NCI-H2227 (cell line): ENCODE measurements around the gene TAOK3.
"Not testable (repeated sequence)": the region's sequence is repeated elsewhere in the genome, so short reads cannot be mapped to it uniquely, and the experiment has no call there.

ENCODE experiments used
- DNase-seq: peaks from one replicate; lab custom pipeline; 2025; ENCODE audit not compliant: unreplicated experiment; lab: John Stamatoyannopoulos, UW

TAOK3 gene

GRCh38 chr12:118372541-118373495 is at the start of gene TAOK3:
Gene TAOK3, minus strand, starts transcription at chr12:118372907. Its CDS starts 117,340 bp downstream, at chr12:118255567.
- DNase-seq, result peak; percentile 98

- no peak for DNase-seq
These were observed 48.0 kb upstream of the TAOK3 start for GRCh38 chr12:118420673-118421072.

DNA sequence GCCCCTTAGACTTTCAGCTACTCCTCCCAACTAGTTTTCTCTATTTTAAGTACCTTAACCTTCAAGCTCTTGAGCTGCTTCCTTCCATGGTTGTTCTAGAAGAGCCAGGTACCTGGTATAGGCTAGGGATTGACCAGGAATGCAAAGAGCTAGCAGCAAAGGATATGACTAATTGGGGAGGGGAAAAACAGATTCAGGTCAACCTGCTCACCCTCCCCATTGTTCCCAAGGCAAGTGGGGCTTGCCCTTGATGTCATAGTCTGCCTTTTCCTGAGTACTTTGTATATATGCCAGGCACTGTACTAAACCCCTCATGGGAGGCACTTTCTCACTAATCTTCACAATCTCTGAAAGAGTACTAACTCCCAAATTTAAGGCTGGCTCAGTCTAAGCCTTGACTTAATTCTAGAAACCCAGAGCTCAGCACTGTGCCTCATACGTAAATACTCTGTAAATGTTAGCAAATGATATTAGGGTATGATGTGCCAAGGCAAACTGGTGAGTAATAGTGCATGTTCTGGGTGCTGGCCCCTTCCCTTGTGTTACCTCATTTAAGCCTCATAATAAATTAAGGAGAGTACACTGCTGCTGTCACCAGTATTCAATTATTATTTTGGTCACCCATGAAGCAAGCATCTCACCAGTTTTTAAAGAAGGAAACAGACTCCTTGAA is 45.8 kb upstream of the TAOK3 start:
- no peak for DNase-seq

DNA sequence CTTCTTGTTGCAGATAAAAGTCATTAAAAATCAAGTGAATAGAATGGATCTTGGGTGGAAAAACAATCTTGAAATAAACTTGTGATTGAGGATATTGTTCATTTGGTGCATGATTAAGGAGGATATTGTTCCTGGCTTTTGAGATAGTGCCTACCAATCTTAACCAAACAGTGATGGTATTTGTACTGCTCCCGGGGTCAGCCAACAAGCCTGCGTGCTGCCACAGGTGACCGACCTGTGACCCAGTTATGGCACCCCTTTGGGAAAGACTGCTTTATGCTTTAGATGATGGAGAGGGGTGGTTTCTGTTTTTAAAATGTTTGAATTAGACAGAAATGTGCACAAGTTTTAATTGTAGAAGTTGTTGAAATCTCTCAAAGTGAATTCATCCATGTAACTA is 45.2 kb upstream of the TAOK3 start:
- no peak for DNase-seq

- no peak for DNase-seq
These were observed 37.1 kb upstream of the TAOK3 start for GRCh38 chr12:118409834-118410233.

- DNase-seq, result not testable (repeated sequence)
These were observed 35.5 kb upstream of the TAOK3 start for GRCh38 chr12:118408241-118408640.

- DNase-seq, result peak; percentile 81
These were observed 32.3 kb upstream of the TAOK3 start for GRCh38 chr12:118404876-118405521.

GRCh38 chr12:118402251-118402650 is 29.5 kb upstream of the TAOK3 start:
- no peak for DNase-seq

DNA sequence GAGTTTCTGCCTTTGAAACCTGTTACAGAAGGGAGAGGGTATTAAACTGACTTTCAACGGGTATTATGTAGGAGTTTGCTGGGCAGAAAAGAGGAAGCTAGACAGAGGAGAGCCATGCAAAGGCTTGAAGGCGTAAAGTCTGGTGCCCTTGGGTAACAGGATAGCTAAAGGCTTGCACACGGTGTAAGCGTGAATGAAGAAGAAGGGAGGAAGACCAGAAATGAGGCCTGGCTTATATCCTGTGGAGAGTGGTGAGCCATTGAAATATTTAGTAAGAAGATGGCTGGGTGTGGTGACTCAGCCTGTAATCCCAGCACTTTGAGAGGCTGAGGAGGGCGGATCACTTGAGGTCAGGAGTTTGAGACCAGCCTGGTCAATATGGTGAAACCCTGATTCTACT is 26.2 kb upstream of the TAOK3 start:
- DNase-seq, result no peak

DNA sequence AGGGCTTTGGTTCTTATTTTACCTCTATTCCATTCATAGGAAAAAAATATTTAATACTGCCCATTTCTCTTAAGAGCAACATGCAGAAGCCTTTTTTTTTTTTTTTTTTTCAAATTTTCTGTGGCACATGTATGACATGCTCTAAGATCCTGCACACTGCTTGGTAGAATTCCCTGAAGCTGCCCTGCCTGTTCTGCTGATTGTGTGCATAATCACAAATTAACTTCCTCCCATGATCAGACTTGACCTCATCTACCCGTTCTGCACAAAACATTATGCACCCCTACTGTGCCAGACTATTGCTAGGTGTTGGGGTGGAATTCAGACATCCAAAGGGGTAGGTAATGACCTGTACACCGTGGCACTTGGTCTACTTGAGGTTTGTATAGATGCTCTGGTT is 25.8 kb upstream of the TAOK3 start:
- no peak for DNase-seq

GRCh38 chr12:118397708-118398440 is 25.2 kb upstream of the TAOK3 start:
- no peak for DNase-seq

GRCh38 chr12:118391836-118392235 is 19.1 kb upstream of the TAOK3 start:
- no peak for DNase-seq

DNA sequence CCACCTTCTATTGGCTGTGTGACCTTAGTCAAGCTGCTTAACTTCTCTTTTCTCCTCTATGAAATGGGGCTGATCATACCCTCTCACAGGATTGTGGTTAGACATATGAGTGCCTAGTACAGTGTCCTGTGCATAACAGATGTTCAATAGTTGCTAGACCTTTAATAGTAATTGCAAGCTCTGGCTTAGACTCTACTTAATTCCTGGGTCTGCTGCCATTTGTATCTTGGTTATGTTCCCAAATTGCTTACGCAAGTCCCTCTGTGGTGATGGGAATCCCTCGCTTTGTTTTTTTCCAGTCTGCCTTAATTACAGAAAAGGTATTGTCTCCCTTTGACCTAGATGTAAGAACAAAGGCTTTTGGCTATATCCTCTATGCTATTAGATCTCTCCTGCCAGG is 18.7 kb upstream of the TAOK3 start:
- no peak for DNase-seq

DNA sequence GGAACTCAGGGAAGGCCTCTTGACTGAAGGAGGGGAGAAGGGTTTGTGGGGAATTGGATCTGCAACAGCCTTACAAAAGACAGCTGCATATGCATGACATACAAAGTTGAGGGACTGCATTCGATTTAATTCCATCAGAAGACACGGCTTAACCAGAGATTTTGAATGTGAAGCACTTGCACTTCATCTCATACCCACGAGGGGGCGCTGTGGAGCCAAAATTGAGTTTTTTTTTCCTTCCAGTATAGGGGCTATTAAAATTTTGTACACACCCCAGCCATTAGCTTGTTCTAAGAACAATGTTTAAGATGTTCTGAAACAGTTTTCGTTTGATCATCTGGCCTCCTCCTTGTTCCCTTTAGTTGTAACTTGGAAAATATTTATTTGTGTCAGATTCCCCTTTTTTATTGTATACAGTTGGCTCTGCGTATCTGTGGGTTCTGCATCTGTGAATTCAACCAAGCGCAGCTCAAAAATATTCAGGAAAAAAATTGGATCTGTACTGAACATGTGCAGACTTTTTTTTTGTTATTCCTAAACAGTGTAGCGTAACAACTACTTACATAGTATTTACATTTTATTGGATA is 5.3 kb upstream of the TAOK3 start:
- peak; percentile 74 for DNase-seq

- no peak for DNase-seq
These were observed 4.5 kb upstream of the TAOK3 start for GRCh38 chr12:118377021-118377883.

DNA sequence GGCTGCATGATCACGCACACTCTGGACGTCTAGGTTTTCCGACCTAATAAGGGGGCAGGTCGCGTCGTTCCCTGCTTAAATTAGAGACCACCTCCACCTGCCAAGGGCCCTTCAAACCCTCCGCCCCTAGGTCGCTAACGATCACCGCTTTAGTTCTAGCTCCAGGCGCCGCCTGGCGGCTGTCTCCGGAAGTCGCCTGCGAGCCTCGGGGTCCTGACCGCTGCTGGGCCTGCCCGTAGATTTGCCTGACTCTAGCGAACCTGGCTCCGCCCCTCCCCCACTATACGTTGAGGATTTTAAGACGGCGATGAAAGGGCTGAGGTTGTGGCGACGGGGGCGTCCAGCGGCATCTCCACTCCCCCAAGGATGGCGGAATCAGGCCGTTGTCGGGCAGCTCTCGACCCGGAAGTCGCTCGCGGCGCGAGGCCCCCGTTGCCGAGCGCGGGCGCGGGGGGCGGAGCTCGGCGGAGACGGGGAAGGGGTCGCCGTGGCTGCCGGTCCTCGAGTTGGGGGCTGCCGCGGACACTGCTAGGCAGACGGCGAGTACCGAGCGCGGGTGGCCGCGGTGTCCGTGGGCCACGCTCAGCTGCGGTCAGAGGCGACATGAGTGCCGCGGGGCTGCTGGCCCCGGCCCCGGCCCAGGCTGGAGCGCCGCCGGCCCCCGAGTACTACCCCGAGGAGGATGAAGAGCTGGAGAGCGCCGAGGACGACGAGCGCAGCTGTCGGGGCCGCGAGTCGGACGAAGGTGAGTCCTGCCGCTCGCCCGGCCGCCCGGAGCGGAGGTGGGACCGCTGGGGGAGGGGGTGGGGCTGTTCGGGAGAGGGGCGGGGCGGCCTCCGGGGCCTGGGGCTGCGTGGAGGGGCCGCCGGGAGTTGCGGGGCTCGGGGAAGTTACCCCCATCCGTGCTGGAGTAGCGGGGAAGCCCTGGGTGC is 3.6 kb upstream of the TAOK3 start, which contains the start of gene SUDS3:
TSS of gene SUDS3 (plus strand) at position 467 of the 932 bp plus-strand sequence. CDS start at position 604, 137 bp downstream.
- peak; percentile 96 for DNase-seq

DNA sequence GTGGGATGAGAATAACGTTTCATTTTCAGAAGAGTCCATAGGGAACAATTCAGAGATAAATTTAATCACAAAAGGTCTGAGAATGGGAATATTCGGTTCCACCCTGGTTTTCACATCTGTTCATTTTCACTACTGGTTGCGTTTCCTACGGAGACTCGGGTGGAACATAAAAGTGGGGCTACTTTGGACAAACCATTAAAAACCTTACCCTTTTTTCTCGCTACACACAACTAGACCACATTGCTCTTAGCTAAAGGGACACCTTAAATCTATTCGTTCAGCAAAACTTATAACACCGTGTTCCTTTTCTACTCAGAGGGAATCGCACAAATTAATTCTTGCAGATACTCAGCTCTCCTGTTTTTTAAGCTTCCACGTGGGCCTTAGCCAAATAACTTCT is 2.6 kb upstream of the TAOK3 start:
- peak; percentile 26 for DNase-seq

- peak; percentile 10 for DNase-seq
These were observed 2.2 kb upstream of the TAOK3 start for GRCh38 chr12:118374909-118375308.
